Choroid plexus epithelial cell (primary cell): Measurements from ENCODE around the gene NFKBIE.

Experiments used
- DNase-seq: peaks from one replicate; pipeline ENCODE4 v3.0.0-alpha.2; 2010; ENCODE audit warnings: low read depth
- H3K4me3 ChIP-seq: 2 replicates; pipeline ENCODE4 v1.5.1; 2011; ENCODE audit warnings: low read depth, mild to moderate bottlenecking, control low read depth, low read length, moderate library complexity
- CTCF ChIP-seq: conservative IDR thresholded peaks from 2 replicates; pipeline ENCODE4 v1.5.1; 2011; ENCODE audit warnings: low read depth, mild to moderate bottlenecking, control low read depth, inconsistent platforms, low read length, moderate library complexity

NFKBIE gene

GRCh38 chr6:44237813-44238433 is 27.4 kb downstream of the NFKBIE start:
- DNase-seq, result peak; percentile 62
- peak overlapping the region; percentile 81 for H3K4me3 ChIP-seq
- peak; percentile 74 for TF ChIP-seq CTCF

- H3K4me3 ChIP-seq, result peak overlapping the region; percentile 81
- DNase-seq, result peak; percentile 85
- TF ChIP-seq CTCF, result no peak
Observed at GRCh38 chr6:44237021-44237812, 28.1 kb downstream of the NFKBIE start.

- no peak for DNase-seq
- no peak for TF ChIP-seq CTCF
- no peak overlapping the region for H3K4me3 ChIP-seq
Observed at GRCh38 chr6:44235891-44236516, 29.3 kb downstream of the NFKBIE start.

GRCh38 chr6:44235269-44235668 is 30.1 kb downstream of the NFKBIE start:
- no peak overlapping the region for H3K4me3 ChIP-seq
- no peak for DNase-seq
- no peak for TF ChIP-seq CTCF

- no peak overlapping the region for H3K4me3 ChIP-seq
- peak; percentile 87 for DNase-seq
- peak; percentile 86 for TF ChIP-seq CTCF
Observed at GRCh38 chr6:44234101-44235025, 31.0 kb downstream of the NFKBIE start.

DNA sequence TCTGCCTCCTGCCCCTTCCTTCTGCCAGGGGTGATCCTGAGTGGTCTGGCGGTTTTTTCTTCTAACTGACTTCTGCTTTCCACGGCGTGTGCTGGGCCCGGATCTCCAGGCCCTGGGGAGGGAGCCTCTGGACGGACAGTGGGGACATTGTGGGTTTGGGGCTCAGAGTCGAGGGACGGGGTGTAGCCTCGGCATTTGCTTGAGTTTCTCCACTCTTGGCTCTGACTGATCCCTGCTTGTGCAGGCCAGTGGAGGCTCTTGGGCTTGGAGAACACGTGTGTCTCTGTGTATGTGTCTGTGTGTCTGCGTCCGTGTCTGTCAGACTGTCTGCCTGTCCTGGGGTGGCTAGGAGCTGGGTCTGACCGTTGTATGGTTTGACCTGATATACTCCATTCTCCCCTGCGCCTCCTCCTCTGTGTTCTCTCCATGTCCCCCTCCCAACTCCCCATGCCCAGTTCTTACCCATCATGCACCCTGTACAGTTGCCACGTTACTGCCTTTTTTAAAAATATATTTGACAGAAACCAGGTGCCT is 31.7 kb downstream of the NFKBIE start:
- no peak for DNase-seq
- no peak for TF ChIP-seq CTCF
- H3K4me3 ChIP-seq, result no peak overlapping the region
